ENCODE results near the gene KCNH2. TPM values are rescaled to one million over a fixed set of nuclear protein-coding genes. Genes with fewer than 3 reads are reported as not detected.

Gene KCNH2
- total RNA-seq, 1 donor from 2014 or later: not detected

GRCh38 chr7:150938566-150938965 is 39.6 kb downstream of the KCNH2 start:
- DNase-seq (ENCODE audit: low read depth in 2 of 2): no peak

- peak in 1 of 2 donors; percentile 17 for DNase-seq (ENCODE audit: low read depth in 2 of 2)
Observed at GRCh38 chr7:150937848-150938561, 40.1 kb downstream of the KCNH2 start.

- no peak for DNase-seq (ENCODE audit: low read depth in 2 of 2)
Observed at GRCh38 chr7:150936018-150936417, 42.1 kb downstream of the KCNH2 start.

- no peak for DNase-seq (ENCODE audit: low read depth in 2 of 2)
Observed at GRCh38 chr7:150935149-150935548, 43.0 kb downstream of the KCNH2 start.

- DNase-seq (ENCODE audit: low read depth in 2 of 2): no peak
Observed at GRCh38 chr7:150934045-150934766, 43.9 kb downstream of the KCNH2 start.

- no peak for DNase-seq (ENCODE audit: low read depth in 2 of 2)
Observed at GRCh38 chr7:150931199-150931869, 46.8 kb downstream of the KCNH2 start.

- DNase-seq (ENCODE audit: low read depth in 2 of 2): no peak
Observed at GRCh38 chr7:150928541-150928940, 49.6 kb downstream of the KCNH2 start.

- no peak for DNase-seq (ENCODE audit: low read depth in 2 of 2)
Observed at GRCh38 chr7:150927956-150928344, 50.2 kb downstream of the KCNH2 start.

- no peak for DNase-seq (ENCODE audit: low read depth in 2 of 2)
Observed at GRCh38 chr7:150927157-150927955, 50.8 kb downstream of the KCNH2 start.

- DNase-seq (ENCODE audit: low read depth in 2 of 2): no peak
Observed at GRCh38 chr7:150926066-150926465, 52.1 kb downstream of the KCNH2 start.

GRCh38 chr7:150924369-150924781 is 53.7 kb downstream of the KCNH2 start:
- DNase-seq (ENCODE audit: low read depth in 2 of 2): no peak

GRCh38 chr7:150923802-150924201 is 54.3 kb downstream of the KCNH2 start:
- DNase-seq (ENCODE audit: low read depth in 2 of 2): no peak

- DNase-seq (ENCODE audit: low read depth in 2 of 2): peak in 1 of 2 donors; percentile 14
Observed at GRCh38 chr7:150923196-150923595, 54.9 kb downstream of the KCNH2 start.

GRCh38 chr7:150919160-150919559 is 59.0 kb downstream of the KCNH2 start:
- DNase-seq (ENCODE audit: low read depth in 2 of 2): no peak

GRCh38 chr7:150918378-150918777 is 59.7 kb downstream of the KCNH2 start:
- no peak for DNase-seq (ENCODE audit: low read depth in 2 of 2)

GRCh38 chr7:150917969-150918368 is 60.2 kb downstream of the KCNH2 start:
- DNase-seq (ENCODE audit: low read depth in 2 of 2): no peak

GRCh38 chr7:150916670-150917069 is 61.5 kb downstream of the KCNH2 start:
- no peak for DNase-seq (ENCODE audit: low read depth in 2 of 2)

GRCh38 chr7:150914966-150915365 is 63.2 kb downstream of the KCNH2 start:
- DNase-seq (ENCODE audit: low read depth in 2 of 2): no peak

- no peak for DNase-seq (ENCODE audit: low read depth in 2 of 2)
Observed at GRCh38 chr7:150914196-150914595, 63.9 kb downstream of the KCNH2 start.

- DNase-seq (ENCODE audit: low read depth in 2 of 2): no peak
Observed at GRCh38 chr7:150912427-150912826, 65.7 kb downstream of the KCNH2 start.

GRCh38 chr7:150911590-150912267 is 66.4 kb downstream of the KCNH2 start:
- DNase-seq (ENCODE audit: low read depth in 2 of 2): no peak
